HepG2 (cell line): Measurements from ENCODE around the gene ST3GAL4. TPM values are rescaled to one million over a fixed set of nuclear protein-coding genes. Genes with fewer than 3 reads are reported as not detected.

Experiments used
- ATAC-seq: fragments of 200-7000 bp; cut with Tn5 transposase; 3 replicates; pipeline ENCODE4 v1.9.1; 2020; ENCODE audit warnings: mild to moderate bottlenecking, moderate library complexity
- BruUV-seq: library from RNA; stranded (reverse); fragments of 400-500 nt; replicated peaks from 2 replicates; lab custom pipeline; 2021; lab: Mats Ljungman, UMichigan
- CTCF ChIA-PET: fragments of 300-600 bp; formaldehyde crosslinking; extraction: SDS; loops from one replicate; lab custom pipeline; 2021; ENCODE audit warnings: low total read pairs, inconsistent platforms, low intra/inter-chr PET ratio; lab: Yijun Ruan, JAX
- POLR2A ChIA-PET: fragments of 350-600 bp; sonication (Branson Sonifier 250); formaldehyde crosslinking; loops from one replicate; lab custom pipeline; 2020; ENCODE audit warnings: antibody characterized with exemption, inconsistent platforms; lab: Yijun Ruan, JAX
- DNase-seq: peaks from one replicate; pipeline ENCODE4 v3.0.0-alpha.2; 2015; ENCODE audit warnings: low spot score
- FAIRE-seq: peaks from 3 replicates; lab custom pipeline; 2011; peaks lifted over from hg19 to GRCh38; lab: Jason Lieb, UNC
- H2AFZ ChIP-seq: one replicate; pipeline ENCODE4 v1.6.1; 2011; ENCODE audit warnings: low read length, inconsistent platforms
- H3K27ac ChIP-seq: fragments of 300-600 bp; 3 replicates; pipeline ENCODE4 v1.8.0; 2011; ENCODE audit warnings: mixed run types, mild to moderate bottlenecking, mixed read lengths, low read length, inconsistent platforms; ENCODE audit not compliant: insufficient read depth; ENCODE audit errors: extremely low read length
- H3K27me3 ChIP-seq, 2 experiments: fragments of 200-600 bp in 1 of 2; 2 replicates in 1 of 2; 3 replicates in 1 of 2; pipeline versions ENCODE4 v1.6.0 to v1.8.0; 2011; ENCODE audit warnings: low read length in 2 of 2, mild to moderate bottlenecking in 2 of 2, moderate library complexity in 2 of 2, inconsistent platforms in 1 of 2; ENCODE audit not compliant: insufficient read depth in 2 of 2, control insufficient read depth in 1 of 2
- H3K36me3 ChIP-seq, 2 experiments: fragments of 200-600 bp in 1 of 2; replicated peaks in 1 of 2; 2 replicates in 1 of 2; 3 replicates in 1 of 2; pipeline versions ENCODE4 v1.5.1 to v1.8.0; 2011; ENCODE audit warnings: low read length in 2 of 2, inconsistent platforms in 1 of 2; ENCODE audit not compliant: insufficient read depth in 2 of 2, control insufficient read depth in 1 of 2
- H3K4me1 ChIP-seq: 2 replicates; pipeline ENCODE4 v1.5.1; 2012; ENCODE audit warnings: low read length, inconsistent platforms; ENCODE audit not compliant: insufficient read depth
- H3K4me2 ChIP-seq: 2 replicates; pipeline ENCODE4 v1.6.0; 2011; ENCODE audit warnings: low read depth, low read length, inconsistent platforms
- H3K4me3 ChIP-seq, 3 experiments: fragments of 200-600 bp in 1 of 3; sonication (generic), shearing (Covaris generic) in 1 of 3; replicated peaks in 1 of 3; 2 replicates each; pipeline ENCODE4 v1.5.1; 2011 to 2016; ENCODE audit warnings: low read length in 3 of 3, inconsistent platforms in 2 of 3, low read depth in 2 of 3, mild to moderate bottlenecking in 2 of 3, control low read depth in 1 of 3, mixed read lengths in 1 of 3; ENCODE audit not compliant: insufficient read depth in 1 of 3
- H3K79me2 ChIP-seq: one replicate; pipeline ENCODE4 v1.6.1; 2011; ENCODE audit warnings: low read length, inconsistent platforms; ENCODE audit not compliant: insufficient read depth
- H3K9ac ChIP-seq: 2 replicates; pipeline ENCODE4 v1.6.0; 2011; ENCODE audit warnings: mild to moderate bottlenecking, low read depth, low read length, inconsistent platforms; ENCODE audit not compliant: insufficient read depth
- H3K9me3 ChIP-seq: 2 replicates; pipeline ENCODE4 v1.5.1; 2012; ENCODE audit warnings: mild to moderate bottlenecking, low read length
- H4K20me1 ChIP-seq: 2 replicates; pipeline ENCODE4 v1.6.0; 2011; ENCODE audit warnings: inconsistent platforms, mild to moderate bottlenecking, low read length, moderate library complexity; ENCODE audit not compliant: insufficient read depth
- ELK4 ChIP-seq: sonication (generic); formaldehyde crosslinking; IDR thresholded peaks from 2 replicates; pipeline ENCODE4 v1.9.0; 2021; ENCODE audit warnings: missing genetic modification reagents, borderline replicate concordance
- KAT2B ChIP-seq: fragments of 150-350 bp; IDR thresholded peaks from 2 replicates; pipeline ENCODE4 v1.6.1; 2014; ENCODE audit warnings: low read depth, low read length, borderline replicate concordance
- KLF16 ChIP-seq, 2 experiments: sonication (generic) in 1 of 2; formaldehyde crosslinking in 1 of 2; IDR thresholded peaks; 2 replicates each; pipeline versions ENCODE4 v1.6.1 to v1.8.0; 2016 to 2023; ENCODE audit warnings: missing genetic modification reagents in 2 of 2, missing compliant biosample characterization in 1 of 2
- NFE2 ChIP-seq: sonication (generic); formaldehyde crosslinking; IDR thresholded peaks from 2 replicates; pipeline ENCODE4 v1.4.0; 2020; ENCODE audit warnings: missing genetic modification reagents
- SRSF4 ChIP-seq: fragments of 200-400 bp; formaldehyde crosslinking; IDR thresholded peaks from one replicate; pipeline ENCODE4 v1.6.1; 2018; ENCODE audit warnings: mild to moderate bottlenecking, low read depth, low read length, moderate library complexity; ENCODE audit not compliant: poor library complexity, severe bottlenecking
- TBX2 ChIP-seq: sonication (generic); formaldehyde crosslinking; IDR thresholded peaks from 2 replicates; pipeline ENCODE4 v1.5.0; 2020; ENCODE audit warnings: missing genetic modification reagents, mild to moderate bottlenecking, borderline replicate concordance
- TSC22D2 ChIP-seq: sonication (generic); formaldehyde crosslinking; IDR thresholded peaks from 2 replicates; pipeline ENCODE4 v1.5.1; 2020; ENCODE audit warnings: missing genetic modification reagents, mild to moderate bottlenecking, borderline replicate concordance
- ZNF709 ChIP-seq: sonication (generic); formaldehyde crosslinking; IDR thresholded peaks from 2 replicates; pipeline ENCODE4 v1.5.0; 2020; ENCODE audit warnings: mild to moderate bottlenecking, missing genetic modification reagents
- ZNF768 ChIP-seq: sonication (generic); formaldehyde crosslinking; IDR thresholded peaks from 2 replicates; pipeline ENCODE4 v1.4.0; 2020; ENCODE audit warnings: missing genetic modification reagents
- ZNF792 ChIP-seq: IDR thresholded peaks from 2 replicates; pipeline ENCODE4 v1.6.1; 2016
- ZSCAN22 ChIP-seq: sonication (generic); formaldehyde crosslinking; IDR thresholded peaks from 2 replicates; pipeline ENCODE4 v1.4.0; 2020; ENCODE audit warnings: mild to moderate bottlenecking, missing genetic modification reagents
- ZSCAN25 ChIP-seq: sonication (generic); formaldehyde crosslinking; IDR thresholded peaks from 2 replicates; pipeline ENCODE4 v1.8.0; 2022; ENCODE audit warnings: mild to moderate bottlenecking, missing genetic modification reagents
- WGBS: methylation state at CpG from one replicate; pipeline ENCODE4 v1.1.6; 2017; ENCODE audit warnings: low lambda C conversion rate; 5-methylcytosine and 5-hydroxymethylcytosine counted together
- in situ Hi-C: cut with HindIII; loops from 2 replicates; pipeline ENCODE4 v1.10.0; 2017; ENCODE audit warnings: low pct_unique_long_range_greater_than_20kb; ENCODE audit not compliant: extremely low pct_ligation_motif_present
- intact Hi-C: fragments of 100-400 bp; cut with micrococcal nuclease; formaldehyde crosslinking; loops from one replicate; pipeline ENCODE4 v1.10.0; 2022; ENCODE audit not compliant: unreplicated experiment
- polyA plus RNA-seq, 8 experiments: library from polyadenylated mRNA; depleted of rRNA in 3 of 8; stranded (reverse) in 7 of 8; unstranded in 1 of 8; fragments of >200 nt; fragmentation: Illumina TruSeq in 4 of 8; extraction: Trizol in 4 of 8; gene quantifications; 2 replicates each; pipeline versions ENCODE4 v1.2.1 to v1.2.3, GENCODE V29; 2011 to 2016; ENCODE audit warnings: low read depth in 4 of 8, missing spikeins in 1 of 8, mixed read lengths in 1 of 8; ENCODE audit not compliant: insufficient read depth in 1 of 8
- total RNA-seq, 5 experiments: library from RNA; depleted of rRNA; stranded (reverse); fragments of >200 nt; fragmentation: Illumina TruSeq; extraction: Trizol; gene quantifications; 2 replicates each; pipeline ENCODE4 v1.2.3, GENCODE V29; 2016; ENCODE audit warnings: low read depth in 1 of 5

Gene ST3GAL4
- total and polyA plus RNA-seq, 2 of the 13 experiments (the other 11 are each of a cell fraction or from before 2014, with no cell fraction given), result 9.1 to 13.3 TPM

- H2AFZ ChIP-seq, result no peak overlapping the region
Measured at GRCh38 chr11:126345759-126346585, 9.5 kb upstream of the ST3GAL4 start.

GRCh38 chr11:126346586-126346940 lies 8.9 kb upstream of the ST3GAL4 start:
- Histone ChIP-seq H3K9me3 (no peaks in the 10 kb centered on the region), H2AFZ (no peak overlapping the region), H3K4me3 (no peak overlapping the region), H3K27ac (no peak overlapping the region), H3K79me2 (no peaks in the 10 kb centered on the region), H3K4me2 (no peak overlapping the region), H3K9ac (no peak overlapping the region), H4K20me1 (no peaks in the 10 kb centered on the region), H3K36me3 (peaks cover 7 to 15% of the 10 kb centered on the region in 2 experiments; a peak in 4 of 5 replicates), H3K4me1 (peaks cover 17% of the 10 kb centered on the region), H3K27me3 (no peaks in the 10 kb centered on the region)
- ATAC-seq (no peak), DNase-seq (no peak), FAIRE-seq (no peak)
- in situ Hi-C loops (no loop called here), intact Hi-C loops (no loop called here)
- TF ChIP-seq TBX2 (CRISPR knock-in tag) (no peak), ZSCAN25 (no peak), ELK4 (CRISPR knock-in tag) (no peak), ZNF768 (no peak), ZSCAN22 (CRISPR knock-in tag) (no peak), ZNF792 (CRISPR knock-in tag) (no peak), ZNF709 (CRISPR knock-in tag) (no peak), TSC22D2 (CRISPR knock-in tag) (no peak), SRSF4 (no peak), KLF16 (CRISPR knock-in tag; IDR thresholded peaks at IDR 0.05) (no peak)
- ChIA-PET POLR2A (interaction anchor here (1.2 kb wide), 1 partner anchor 9 kb away, joined by 5 read pairs; the partner anchor contains the start of gene ST3GAL4), CTCF (no interaction called here)
- BruUV-seq, result no TSS peak
- whole genome bisulfite sequencing, result 100% methylated on average over 1 of the region's 1 CpG

More at GRCh38 chr11:126345759-126346585, 9.5 kb upstream of the ST3GAL4 start:
- FAIRE-seq (no peak), ATAC-seq (no peak), DNase-seq (no peak)
- CTCF ChIA-PET, result no interaction called here
- no peaks in the 10 kb centered on the region for H3K9me3 ChIP-seq
- no peaks in the 10 kb centered on the region for H4K20me1 ChIP-seq
- no peaks in the 10 kb centered on the region for H3K79me2 ChIP-seq
- intact Hi-C loops (no loop called here), in situ Hi-C loops (no loop called here)
- BruUV-seq, result no TSS peak
- no peak overlapping the region for H3K9ac ChIP-seq
- H3K4me2 ChIP-seq, result no peak overlapping the region
- H3K4me1 ChIP-seq, result peaks cover 17% of the 10 kb centered on the region
- no peak overlapping the region for H3K4me3 ChIP-seq
- H3K27me3 ChIP-seq, result no peaks in the 10 kb centered on the region
- no peak for TF ChIP-seq KAT2B
- no peak for TF ChIP-seq NFE2 (CRISPR knock-in tag)
- TF ChIP-seq, all 625 proteins: peak for 0
- no peak overlapping the region for H3K27ac ChIP-seq
- 90% methylated on average over 17 of the region's 17 CpGs for WGBS
- POLR2A ChIA-PET, result interaction anchor here (1.2 kb wide), 1 partner anchor 10 kb away, joined by 5 read pairs; the partner anchor contains the start of gene ST3GAL4
- H3K36me3 ChIP-seq, result peaks cover 9 to 21% of the 10 kb centered on the region in 2 experiments; a peak in 4 of 5 replicates
